Fibroblast of lung (primary cell): Measurements from ENCODE around the gene ADARB1.

Source experiments
- EZH2 ChIP-seq: IDR thresholded peaks from 2 replicates; pipeline ENCODE4 v1.5.1; 2012; ENCODE audit warnings: low read length, control low read depth, mild to moderate bottlenecking; ENCODE audit errors: missing control alignments
- TF ChIP-seq, protein P1 (sequence below), 2 donors: IDR thresholded peaks in 1 of 2; conservative IDR thresholded peaks in 1 of 2; 1 replicate in 1 of 2; 2 replicates in 1 of 2; pipeline ENCODE4 v1.5.1; 2011 to 2012; ENCODE audit warnings: low read length in 2 of 2, control low read depth in 1 of 2, inconsistent platforms in 1 of 2, low read depth in 1 of 2, mild to moderate bottlenecking in 1 of 2

DNA sequence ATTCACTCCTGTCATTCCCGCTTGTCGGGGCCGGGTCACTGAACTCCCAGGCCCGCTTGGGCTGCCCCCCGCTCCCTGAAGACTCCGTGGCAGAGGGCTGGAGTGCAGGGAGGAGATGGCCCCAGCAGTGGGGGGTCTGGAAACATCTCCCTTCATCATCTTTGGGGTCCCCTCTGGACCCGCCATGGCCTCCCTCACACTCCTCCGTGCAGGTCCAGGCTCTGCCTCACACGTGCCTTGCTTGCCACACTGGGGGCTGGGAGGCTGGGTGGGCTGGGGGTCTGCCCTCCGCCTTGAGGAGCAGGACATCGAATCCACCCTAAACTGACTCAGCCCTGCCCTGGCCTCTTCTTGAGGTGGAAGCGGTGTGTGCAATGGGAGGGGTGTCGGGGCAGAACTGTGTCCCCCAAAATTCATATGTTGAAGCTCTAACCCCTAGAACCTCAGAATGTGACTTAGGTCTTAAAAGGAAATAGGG is 178.1 kb downstream of the ADARB1 start:
- TF ChIP-seq EZH2 = no peak
- TF ChIP-seq, protein P1, sequence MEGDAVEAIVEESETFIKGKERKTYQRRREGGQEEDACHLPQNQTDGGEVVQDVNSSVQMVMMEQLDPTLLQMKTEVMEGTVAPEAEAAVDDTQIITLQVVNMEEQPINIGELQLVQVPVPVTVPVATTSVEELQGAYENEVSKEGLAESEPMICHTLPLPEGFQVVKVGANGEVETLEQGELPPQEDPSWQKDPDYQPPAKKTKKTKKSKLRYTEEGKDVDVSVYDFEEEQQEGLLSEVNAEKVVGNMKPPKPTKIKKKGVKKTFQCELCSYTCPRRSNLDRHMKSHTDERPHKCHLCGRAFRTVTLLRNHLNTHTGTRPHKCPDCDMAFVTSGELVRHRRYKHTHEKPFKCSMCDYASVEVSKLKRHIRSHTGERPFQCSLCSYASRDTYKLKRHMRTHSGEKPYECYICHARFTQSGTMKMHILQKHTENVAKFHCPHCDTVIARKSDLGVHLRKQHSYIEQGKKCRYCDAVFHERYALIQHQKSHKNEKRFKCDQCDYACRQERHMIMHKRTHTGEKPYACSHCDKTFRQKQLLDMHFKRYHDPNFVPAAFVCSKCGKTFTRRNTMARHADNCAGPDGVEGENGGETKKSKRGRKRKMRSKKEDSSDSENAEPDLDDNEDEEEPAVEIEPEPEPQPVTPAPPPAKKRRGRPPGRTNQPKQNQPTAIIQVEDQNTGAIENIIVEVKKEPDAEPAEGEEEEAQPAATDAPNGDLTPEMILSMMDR (conservative IDR thresholded peaks at IDR 0.05 in 1 of 2, IDR thresholded peaks at IDR 0.05 in 1 of 2; ENCODE audit: low read depth in 1 of 2, low read length in 2 of 2) = no peak
